NCI-H1105 (cell line): ENCODE results near the gene FCRL2.
"Not testable (repeated sequence)": the region's sequence is repeated elsewhere in the genome, so short reads cannot be mapped to it uniquely, and the experiment has no call there.

ENCODE experiments used
- DNase-seq: peaks from one replicate; lab custom pipeline; 2025; lab: John Stamatoyannopoulos, UW

The FCRL2 gene

DNA sequence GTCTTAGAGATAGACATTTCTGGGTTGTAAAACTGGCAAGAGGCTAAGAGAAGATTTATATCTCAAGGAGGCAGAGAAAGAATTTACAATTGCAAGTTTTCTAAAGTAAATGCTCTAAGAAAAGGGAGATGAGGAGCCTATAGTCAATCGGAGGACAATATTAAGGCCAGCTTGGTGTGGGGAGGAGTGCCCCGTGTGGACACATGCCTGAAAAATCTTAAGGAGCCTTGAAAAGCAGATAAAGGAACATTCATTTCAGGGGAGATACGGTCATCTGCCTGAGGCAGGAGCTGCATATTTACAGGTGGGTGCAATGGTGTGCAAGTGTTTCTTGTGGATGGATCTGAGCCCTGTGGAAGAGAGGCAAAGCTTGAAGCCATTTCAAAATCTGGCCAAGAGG is 25.6 kb downstream of the FCRL2 start:
- no peak for DNase-seq

DNA sequence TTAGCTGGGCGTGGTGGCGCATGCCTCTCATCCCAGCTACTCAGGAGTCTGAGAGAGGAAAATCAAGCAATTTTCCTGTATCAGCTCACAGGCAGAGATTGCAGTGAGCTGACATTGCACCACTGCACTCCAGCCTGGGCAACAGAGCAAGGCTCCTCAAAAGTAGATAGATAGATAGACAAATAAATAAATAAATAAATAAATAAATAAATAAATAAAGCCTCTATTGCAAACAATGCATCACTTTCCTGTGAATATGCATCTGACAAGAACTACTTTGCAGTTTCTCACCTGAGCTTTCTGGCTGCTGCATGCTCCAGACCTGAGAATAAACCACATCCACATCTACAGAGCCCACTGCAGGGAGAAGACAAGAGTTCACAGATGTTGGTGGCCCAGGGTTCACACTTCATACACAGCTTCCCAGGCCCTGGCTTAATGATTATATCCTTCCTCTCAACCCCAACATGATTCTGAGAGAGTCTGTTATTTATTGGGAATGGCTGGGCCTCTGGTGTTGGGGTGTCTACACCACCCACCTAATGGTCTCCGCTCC is 28.6 kb downstream of the FCRL2 start:
- no peak for DNase-seq

DNA sequence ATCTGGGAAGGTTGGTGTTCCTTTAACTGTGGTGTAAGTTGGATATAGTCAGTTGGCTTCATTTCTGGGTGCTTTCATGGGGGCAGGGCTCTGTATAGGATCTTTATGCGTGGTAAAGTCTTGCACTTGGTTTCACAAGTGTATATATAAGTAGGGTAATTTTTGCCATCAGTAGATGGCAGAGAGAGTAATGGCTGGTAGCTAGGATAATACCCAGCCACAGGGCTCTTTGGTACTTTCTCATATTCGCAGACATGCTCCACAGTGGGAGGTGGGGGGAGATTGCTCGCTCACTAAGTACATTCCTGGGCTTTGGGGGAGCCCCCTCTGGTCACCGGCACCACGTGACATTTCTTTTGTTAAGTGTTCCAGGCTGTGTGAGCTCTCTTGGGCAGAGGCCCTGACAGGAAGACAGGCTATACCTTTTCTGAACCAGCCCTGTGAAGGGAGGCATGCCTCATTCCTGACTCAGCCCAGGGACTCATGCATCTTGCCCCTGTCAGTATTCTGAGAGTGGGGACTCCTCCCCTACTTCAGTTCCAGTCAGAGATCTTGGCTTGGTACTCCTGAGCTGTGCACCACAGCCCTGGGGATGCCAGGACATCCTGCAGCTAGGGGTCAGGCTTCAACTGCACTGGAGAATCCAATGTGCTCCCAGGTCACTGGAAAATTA is 37.6 kb downstream of the FCRL2 start:
- no peak for DNase-seq

DNA sequence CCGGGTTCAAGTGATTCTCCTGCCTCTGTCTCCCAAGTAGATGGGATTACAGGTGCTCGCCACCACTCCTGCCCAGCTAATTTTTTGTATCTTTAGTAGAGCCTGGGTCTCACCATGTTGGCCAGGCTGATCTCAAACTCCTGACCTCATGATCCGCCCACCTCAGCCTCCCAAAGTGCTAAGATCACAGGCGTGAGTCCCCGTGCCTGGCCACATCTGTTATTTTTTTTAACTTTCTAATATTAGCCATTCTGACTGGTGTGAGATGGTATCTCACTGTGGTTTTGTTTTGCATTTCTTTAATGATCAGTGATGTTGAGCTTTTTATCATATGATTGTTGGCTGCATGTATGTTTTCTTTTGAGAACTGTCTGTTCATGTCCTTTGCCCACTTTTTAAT is 40.9 kb downstream of the FCRL2 start:
- DNase-seq = not testable (repeated sequence)

DNA sequence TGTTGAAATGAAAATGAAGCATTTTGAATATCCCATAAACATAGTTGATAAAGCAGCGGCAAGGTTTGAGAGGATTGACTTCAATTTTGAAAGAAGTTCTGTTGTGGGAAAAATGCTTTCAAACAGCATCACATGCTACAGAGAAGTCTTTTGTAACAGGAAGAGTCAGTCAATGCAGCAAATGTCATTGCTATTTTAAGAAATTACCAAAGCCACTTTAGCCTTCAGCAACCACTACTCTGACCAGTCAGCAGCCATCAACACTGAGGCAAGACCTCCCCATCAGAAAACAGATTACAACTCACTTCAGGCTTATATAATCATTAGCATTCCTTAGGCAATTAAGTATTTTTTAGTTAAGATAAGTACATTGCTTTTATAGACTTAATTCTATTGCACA is 42.6 kb downstream of the FCRL2 start:
- DNase-seq = no peak

DNA sequence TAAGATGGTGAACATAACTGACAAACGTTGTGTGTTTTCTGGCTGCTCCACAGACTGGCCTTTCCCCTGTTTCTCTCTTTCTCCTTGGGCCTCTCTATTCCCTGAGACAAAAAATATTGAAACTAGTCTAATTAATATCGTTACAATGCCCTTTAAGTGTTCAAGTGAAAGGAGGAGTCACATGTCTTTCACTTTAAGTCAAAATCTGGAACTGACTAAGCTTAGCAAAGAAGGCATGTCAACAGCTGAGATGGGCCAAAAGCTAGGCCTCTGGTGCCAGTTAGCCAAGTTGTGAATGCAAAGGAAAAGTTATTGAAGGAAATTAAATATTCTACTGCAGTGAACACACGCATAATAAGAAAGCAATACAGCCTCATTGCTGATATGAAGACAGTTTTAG is 44.2 kb downstream of the FCRL2 start:
- no peak for DNase-seq

DNA sequence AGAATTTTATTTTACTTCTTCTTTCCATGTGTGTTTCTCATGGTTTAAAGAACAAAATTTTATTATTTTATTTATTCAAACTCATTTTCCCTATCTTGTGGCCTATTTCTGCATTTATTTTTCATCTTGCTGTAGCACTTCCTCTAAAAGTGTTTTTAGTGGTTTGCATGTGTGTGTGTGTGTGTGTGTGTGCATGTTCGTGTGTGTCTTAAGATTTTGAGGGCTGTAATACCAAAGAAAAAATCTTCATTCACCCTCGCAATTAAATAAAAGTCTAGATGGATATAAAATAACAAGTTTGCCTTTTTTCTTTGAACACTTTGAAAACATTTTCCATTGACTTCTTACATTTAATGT is 51.7 kb downstream of the FCRL2 start:
- no peak for DNase-seq

DNA sequence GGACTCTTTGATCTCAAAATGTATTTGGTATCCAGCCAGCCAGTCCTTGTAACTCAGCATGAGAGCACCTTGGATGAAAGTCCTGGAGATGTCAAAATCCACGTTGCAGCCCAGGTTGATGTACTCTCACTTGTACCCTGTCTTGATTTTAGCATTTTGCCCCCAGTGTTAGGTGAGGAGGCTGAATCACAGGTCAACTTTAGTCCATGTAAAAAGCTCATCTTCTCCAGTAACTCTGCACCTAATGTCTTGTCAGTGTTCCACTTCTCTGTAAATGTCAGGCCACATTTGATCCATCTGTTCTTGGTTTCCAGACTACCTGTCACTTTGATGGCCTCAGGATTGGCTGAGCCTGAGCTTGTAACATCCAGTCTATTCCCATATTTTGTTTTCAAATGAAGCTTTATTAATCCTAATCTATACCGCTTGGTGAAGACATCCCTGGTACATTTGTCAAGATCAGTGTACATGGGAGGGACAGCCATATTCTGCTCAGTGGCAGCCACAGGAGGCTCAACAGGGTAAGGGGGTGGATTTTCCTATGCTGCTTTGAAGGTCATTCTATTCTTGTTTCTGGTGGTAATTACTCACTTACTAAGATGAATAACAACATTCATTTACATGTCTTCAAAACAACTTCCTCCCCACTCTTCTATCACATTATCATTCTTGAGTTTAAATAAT is 52.3 kb downstream of the FCRL2 start:
- no peak for DNase-seq

DNA sequence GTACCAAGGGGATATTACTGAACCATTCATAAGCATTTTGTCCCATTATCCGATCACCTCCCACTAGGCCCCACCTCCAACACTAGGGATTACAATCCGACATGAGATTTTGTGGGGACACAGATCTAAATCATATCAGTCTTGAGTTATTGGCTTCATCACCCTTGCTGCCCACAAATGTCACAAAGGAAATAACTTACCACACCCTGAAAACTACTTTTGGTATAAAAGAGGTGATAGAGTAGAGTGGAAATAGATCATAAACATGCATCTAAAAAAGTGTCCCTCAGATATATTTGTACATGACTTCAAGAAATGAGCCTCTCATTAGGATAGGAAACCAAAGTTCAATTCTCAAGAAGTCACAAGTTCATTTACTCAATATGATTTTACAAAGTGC is 53.8 kb downstream of the FCRL2 start:
- no peak for DNase-seq

DNA sequence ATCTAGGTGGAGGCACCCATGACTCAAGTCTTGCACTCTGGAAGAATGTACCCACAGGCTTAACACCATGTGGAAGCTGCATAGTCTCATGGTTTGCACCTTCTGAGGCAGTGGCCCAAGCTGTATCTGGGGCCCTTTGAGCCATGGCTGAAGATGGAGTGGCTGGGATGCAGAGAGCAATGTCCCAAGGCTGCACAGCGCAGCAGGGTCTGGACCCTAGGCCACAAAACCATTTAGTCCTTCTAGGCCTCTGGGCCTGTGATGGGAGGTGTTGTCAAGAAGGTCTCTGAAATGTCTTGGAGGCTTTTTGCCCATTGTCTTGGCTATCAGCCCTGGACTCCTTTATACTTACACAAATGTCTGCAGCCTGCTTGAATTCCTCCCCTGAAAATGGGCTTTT is 54.9 kb downstream of the FCRL2 start:
- no peak for DNase-seq

DNA sequence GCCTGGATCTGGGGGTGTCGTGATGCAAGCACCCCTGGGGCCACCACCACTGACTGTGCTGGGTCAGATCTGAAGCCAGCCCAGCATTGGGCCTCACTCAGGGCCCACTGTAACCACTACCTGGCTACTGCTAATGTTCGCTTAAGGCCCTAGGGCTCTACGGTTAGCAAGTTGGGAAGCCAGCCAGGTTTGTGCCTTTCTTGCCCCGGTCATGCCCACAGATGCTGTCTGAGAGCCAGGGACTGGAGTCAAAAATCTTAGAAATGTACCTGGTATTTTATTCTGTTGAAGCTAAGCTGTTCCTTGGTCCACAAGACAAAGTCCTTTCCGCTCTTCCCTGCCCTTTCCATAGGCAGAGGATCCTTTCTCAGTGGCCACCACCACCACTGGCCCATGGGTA is 61.2 kb downstream of the FCRL2 start:
- no peak for DNase-seq

DNA sequence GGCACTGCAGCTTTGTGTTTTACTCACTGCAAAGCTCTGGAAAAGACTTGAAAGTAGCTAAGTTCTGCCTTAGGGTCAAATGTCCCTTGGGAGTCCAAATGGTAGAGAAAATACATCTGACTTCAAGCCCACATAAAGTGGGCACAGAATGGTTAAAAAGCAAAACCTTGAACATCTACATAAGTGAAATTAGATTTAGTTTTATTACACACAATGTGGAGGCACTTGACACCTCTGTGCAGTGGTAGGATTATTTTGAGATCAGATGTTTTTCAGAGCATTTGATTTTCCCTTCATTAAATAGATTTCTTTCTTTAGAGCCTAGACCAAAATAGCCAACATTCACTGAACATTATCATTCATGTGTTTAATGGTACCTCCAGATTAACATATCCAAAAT is 65.1 kb downstream of the FCRL2 start:
- no peak for DNase-seq

DNA sequence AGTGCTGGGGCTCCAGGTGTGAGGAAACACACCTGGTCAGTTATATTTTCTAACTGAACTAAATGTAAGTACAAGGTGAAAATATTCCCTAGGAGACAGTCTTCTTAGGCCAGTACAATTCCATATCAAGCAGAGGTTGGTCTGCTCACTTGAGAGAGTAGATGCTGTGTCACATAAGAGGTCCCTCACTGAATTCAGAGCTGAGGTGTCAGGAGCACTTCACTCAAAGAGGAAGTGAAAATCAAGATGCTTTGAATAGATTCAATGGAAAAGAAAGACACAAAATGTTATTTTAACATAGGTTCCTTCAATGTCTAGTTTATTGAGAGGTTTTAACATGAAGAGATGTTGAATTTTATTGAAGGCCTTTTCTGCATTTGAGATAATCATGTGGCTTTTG is 72.1 kb downstream of the FCRL2 start:
- DNase-seq = no peak

DNA sequence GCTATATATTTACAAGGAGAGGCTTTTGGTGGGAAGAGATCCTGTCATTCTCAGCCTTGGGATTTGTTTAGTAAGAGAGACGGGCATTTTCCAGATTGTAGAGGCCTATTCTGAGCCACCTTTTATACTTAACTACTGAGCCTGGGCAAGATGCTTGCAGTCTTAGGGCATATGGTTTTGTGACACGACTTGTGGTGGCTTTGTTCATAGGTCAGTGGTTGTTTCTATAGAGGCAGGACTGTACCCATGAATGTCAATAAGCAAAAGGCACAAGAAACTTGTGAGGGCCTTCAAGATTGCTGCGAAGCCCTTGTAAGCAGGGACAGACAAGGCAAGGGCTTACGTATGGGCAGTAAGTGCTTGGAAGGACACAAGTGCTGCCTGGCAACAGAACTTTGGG is 73.0 kb downstream of the FCRL2 start:
- no peak for DNase-seq

DNA sequence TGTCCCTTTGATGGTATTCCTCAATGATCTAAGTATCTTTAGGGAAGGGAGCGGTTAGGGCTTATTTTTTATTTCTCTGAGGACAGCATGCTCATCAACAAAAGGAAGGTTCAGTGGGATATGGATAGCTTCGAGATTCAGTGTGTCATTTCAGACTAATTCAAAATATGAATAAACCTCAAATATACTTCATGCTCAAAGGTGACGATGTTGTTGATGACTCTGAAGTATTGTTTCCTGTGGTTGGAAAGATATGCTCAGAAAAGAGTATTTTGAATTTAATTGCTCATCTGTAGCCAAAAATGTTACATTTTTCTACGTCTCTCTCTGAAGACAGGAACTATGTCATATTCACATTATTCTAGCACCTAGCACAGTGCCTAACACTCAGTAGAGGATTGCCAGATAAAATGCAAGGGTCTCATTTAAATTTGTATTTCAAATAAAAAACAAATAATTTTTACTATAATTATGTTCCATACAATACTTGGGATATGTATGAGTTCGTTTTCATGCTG is 74.6 kb downstream of the FCRL2 start:
- no peak for DNase-seq

DNA sequence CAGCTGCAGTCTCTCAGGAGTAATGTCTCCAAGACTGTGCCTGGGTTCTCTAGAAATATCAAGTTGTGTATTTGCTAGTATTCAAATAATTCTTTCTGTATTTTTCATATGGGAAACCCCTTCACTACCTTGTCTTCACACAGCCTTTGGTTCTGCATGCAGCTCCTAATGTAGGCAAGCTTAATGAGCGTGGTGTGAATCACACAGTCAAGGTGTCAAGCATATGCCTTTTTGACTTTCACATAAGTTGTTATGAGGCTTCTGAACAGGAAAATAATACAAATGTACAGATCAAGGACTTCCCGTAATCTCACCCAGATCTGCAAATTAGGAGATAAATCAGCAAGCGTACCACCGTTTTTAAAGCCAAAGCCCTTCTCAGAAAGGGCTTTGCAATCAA is 76.2 kb downstream of the FCRL2 start, which contains the start of gene FCRL3:
TSS of gene FCRL3 (minus strand) at position 38 of the 400 bp plus-strand sequence. CDS start 280 bp downstream, outside the sequence.
- DNase-seq = no peak

DNA sequence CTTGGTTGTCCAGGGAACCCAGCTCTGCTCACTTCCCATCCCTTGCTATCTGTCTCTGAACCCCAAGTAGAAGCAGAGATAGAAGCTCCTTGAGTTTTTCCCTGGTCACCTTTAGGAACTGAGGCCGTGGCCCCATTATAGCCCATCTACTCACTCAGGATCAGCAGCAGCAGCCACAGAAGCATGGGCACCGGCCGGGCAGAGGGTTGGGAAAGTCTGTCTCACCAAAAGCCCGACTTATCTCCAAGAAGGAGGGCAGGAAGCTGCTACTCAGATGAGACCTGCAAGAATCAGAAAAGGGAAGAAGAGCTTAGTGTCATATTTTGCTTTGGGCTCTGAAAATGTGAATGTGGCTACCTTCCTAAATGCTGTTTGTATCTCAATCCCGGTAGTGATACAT is 76.6 kb downstream of the FCRL2 start:
- no peak for DNase-seq

DNA sequence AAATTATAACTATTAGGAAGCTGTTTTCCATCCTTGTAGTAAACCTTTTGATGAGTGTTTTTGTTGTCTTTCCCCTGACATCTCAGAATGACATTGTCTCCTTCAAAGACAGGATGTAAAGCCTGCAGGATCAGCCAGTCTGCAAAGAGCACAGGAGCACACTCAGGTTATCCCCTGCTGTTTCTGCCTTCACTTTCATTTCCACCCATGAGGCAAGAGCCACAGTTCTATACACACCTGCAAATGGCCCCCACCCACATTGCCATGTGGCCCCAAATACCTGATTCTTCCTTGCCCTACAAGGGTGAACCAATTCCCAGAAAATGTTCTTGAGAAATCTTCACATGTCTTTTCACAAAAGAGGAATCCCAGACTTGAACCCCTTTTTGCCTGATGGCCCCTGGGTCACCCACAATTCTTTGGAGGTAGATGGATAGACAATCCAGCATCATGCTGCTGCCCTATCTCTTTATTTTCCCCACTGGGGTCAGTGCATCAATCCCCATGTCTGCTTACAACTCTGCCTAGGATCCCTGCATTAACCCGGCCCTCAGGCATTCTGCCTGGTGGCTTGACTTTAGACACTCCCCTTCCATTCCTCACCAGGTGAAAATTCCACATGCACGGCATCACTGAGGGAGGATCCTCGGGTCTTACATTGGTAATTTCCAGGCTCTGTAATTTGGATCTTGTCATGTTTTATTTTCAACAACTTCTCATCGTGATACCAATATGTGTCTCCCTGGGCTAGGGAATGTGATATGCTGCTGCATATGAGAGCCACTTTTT is 79.0 kb downstream of the FCRL2 start:
- DNase-seq = no peak

DNA sequence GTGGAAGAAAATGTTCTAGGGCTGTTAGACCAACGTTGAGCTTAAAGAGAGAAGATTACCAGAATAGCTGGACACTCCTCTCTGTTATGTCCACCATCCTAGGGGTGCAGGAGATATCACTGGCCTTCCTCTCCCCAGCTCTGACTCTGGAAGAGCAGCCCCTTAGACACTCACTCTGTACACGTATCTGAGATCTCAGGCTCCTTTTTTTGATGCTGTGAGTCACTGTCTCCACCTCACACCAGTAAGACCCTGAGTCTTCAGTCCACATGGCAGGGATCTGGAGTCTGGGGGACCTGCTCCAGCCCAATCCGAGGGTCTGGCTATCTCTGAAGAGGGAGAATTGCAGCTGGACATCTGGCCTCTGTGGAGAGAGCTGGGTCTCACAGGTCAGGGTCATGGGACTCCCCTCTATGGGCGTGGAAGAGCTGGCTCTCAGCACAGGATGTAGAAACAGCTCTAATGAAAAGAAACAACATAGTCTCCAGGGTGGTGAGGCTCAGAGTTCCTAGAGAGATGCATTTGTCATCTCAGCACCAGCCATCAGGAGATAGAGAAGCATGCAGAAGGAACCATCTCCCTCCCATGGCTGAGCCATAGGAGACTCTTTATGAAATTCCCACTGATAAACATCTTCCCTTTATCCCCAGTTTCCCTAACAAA is 79.8 kb downstream of the FCRL2 start:
- DNase-seq = no peak
